GM19324 (cell line): ENCODE results near the gene ADAM15.
A peak's percentile ranks its signal among the peaks of the same experiment; 100 is the strongest.

Experiments
- ATAC-seq: cut with Tn5 transposase; IDR thresholded peaks from one replicate; pipeline ENCODE4 v1.9.1; 2021; ENCODE audit warnings: mild to moderate bottlenecking, moderate library complexity; ENCODE audit not compliant: unreplicated experiment, low FRiP score

The ADAM15 gene

GRCh38 chr1:155011437-155012025 is 39.6 kb upstream of the ADAM15 start:
- ATAC-seq: no peak

DNA sequence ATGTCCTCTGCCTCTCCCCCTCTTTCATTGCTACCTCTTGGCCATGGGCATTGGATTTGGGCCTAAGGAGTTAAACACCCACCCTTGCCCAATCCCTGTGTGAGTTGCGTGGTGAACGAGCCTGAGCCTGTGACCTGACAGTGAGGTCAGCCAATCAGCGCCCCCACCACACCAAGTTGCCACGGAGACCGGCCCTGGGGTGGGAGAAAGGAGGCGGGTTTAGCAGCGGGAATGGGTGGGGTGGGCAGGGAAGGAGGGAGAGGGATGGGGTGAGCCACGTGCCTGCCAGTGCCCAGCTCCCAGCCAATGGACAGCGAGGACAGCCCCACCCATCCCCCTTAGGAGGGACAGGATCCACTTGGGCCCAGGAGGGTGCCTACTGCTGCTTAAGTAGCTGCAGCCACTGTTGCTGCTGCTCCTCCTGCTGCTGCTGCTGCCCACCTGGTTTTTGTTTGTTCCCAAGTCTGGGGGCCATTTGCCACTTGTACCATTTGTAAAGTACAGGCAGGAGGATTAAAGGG is 39.0 kb upstream of the ADAM15 start:
- no peak for ATAC-seq

DNA sequence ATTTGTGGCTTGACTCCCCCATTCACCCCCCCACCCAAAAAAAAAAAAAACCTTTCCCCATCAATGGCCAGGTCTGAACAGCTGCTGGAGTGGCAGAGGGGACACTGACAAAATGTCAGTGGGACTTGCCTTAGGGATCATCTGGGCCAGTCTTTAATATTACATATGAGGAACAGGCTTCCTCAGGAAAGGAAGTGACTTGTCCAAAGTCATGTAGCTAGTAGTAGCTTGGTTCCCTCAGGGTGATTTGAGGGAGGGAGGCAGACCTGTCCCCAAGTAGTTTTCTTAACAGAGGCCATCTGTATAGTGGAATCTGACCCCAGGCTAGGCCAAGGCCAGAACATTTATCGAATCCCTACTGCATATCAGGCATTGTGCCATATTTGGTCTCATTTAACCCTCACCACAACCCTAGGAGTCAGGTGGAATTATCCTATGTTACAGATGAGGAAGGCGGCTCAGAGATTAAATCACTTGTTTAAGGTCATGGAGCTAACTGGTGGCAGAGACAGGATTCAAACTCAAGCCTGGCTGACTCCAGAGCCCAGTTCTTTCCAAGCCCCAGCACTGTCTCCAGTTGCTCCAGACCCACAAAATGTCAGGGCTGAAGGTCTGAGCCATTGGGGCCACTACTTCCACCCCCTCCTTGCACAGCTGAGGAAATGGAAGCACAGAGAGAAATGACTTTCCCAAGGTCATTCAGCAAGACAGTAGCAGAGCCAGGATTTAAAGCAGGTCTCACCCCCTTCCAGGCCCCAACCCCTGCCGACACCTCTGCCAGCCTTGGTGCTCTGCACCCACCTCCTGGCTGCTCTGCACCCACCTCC is 38.1 kb upstream of the ADAM15 start:
- no peak for ATAC-seq

DNA sequence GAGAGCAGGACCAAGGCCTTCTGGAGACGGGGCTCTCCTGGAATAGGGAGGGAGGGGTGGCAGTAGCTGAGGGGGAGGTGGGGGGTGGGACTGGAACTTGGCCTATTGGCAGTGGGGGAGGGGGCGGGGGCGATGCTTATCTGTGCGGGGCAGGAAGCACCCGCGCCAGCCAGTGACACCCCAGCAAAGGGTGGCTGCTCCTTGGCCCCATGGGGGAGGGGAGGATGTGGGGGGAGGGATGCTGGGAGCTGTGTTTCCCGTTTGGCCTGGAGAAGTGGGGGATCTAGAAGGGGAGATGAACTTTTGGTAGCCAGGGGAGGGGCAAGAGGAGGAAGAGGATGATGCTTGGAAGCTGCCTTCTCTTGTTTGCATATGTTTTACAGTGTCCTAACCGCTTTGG is 37.5 kb upstream of the ADAM15 start:
- ATAC-seq: no peak

GRCh38 chr1:155014709-155015508 is 36.2 kb upstream of the ADAM15 start:
- no peak for ATAC-seq

DNA sequence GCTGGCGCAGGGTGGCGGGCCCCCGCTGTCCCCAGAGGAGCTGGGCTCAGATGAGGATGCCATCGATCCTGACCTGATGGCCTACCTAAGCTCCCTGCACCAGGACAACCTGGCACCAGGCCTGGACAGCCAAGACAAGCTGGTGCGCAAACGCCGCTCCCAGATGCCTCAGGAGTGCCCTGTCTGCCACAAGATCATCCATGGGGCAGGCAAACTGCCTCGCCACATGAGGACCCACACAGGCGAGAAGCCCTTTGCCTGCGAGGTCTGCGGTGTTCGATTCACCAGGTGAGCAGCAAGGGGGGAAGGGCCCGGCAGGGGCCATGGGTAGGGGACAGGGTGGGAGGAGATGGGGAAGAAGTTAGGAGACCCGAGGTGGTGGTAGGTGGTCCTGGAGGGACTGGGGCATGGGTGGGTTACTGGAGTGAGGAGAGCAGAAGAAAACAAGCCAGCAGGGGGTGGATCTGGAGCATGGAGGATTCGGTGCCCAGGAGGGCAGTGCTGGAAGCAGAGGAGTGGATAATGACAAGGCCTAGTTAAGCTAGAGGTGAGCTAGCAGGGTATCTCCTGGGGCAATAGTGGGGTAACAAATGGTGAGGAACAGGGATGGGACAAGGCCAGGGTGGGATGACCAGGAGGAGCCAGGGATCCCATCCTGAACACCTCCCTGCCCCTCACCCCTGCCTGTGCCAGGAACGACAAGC is 35.4 kb upstream of the ADAM15 start:
- no peak for ATAC-seq

GRCh38 chr1:155016231-155016831 is 34.8 kb upstream of the ADAM15 start:
- no peak for ATAC-seq

- peak; percentile 67 for ATAC-seq
These were observed 33.8 kb upstream of the ADAM15 start for GRCh38 chr1:155017041-155017945.

- no peak for ATAC-seq
These were observed 33.2 kb upstream of the ADAM15 start for GRCh38 chr1:155017946-155018316.

DNA sequence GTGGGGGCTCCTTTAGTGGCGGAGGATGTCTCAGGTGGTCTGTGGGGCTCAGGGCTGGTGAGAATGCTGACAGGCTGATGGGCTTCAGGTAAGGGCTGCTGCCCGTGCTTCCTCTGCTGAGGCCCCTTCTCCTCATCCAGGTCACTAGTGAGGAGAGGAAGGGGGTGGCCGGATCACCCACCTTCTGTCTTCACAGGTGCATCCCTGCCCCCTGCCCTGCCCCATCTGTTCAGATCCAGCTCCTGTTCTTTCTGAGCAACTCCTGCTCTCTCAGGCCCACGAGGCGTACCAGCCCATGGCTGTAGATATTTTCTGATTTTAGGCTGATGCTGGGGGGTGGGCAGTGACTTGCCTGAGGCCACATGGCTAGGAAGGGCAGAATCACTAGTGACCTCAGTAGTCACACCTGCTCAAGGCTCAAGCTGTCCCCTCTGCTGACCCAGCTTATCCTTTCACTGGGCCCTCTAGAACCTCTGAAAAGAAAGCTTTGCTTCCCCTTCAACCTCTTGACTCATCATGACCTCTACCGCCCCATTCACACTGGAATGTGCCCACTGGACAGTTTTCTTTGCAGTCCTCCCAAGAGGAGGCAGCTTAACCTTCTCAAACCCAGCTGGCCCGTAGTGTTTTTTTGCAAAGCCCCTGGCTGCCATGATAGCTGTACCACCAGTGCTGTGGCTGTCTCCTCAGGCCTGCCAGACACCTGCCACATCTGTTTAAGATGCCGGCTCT is 32.3 kb upstream of the ADAM15 start:
- no peak for ATAC-seq

GRCh38 chr1:155019377-155020245 is 31.5 kb upstream of the ADAM15 start:
- no peak for ATAC-seq

- ATAC-seq: no peak
These were observed 28.8 kb upstream of the ADAM15 start for GRCh38 chr1:155022136-155022926.

DNA sequence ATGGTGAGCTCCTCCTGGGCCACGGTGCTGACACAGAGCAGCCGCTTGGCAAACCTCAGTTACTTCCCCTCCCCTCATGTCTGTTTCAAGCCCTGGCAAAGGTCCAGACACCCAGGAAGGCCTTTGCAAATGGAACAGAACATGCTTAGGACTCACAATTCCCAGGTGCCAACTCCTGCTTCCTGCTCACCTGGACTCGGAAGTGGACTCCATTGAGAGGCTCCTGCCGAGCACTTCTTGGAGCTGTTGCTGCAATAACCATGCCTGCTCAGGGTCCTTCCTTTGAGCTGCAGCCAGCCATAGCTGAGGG is 28.2 kb upstream of the ADAM15 start:
- no peak for ATAC-seq

DNA sequence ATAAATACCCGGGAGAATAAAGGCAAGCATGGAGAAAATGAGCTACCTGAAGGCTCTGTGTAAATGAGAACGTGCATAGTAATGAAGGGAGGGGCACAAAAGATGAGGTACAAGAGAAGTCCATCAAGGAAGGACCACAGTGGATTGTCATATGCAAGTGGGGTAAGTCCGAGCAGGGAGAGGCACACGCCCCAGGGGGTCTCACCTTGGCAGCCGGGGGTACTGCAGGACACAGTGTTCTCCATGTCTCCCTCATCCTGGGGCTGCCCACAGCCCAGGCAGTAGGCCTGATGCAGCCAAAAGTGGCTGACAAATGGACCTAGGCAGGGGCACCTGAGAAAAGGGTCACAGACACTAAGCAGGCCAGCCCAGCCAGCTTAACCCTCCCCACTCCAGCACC is 27.5 kb upstream of the ADAM15 start:
- ATAC-seq: no peak

GRCh38 chr1:155024315-155024714 is 26.8 kb upstream of the ADAM15 start:
- no peak for ATAC-seq

GRCh38 chr1:155026154-155026553 is 25.0 kb upstream of the ADAM15 start:
- ATAC-seq: no peak

DNA sequence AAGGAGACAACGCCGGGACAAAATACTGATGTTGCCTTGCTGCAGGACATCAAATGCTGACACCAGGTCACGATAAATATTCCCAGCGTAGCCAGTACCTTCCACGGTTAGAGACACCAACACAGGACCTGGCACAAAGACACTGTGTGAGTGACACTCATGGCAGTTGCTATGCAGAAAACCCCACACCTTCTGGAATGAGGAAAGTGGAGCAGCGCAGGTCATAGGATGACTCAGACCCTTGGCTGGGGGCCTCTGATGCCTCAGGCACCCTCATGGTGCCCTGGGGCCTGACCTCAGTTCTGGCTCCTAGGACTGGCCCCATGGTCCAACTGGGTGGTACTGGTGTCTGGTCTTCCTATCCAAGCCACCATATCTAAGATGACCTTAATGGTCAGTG is 24.5 kb upstream of the ADAM15 start:
- no peak for ATAC-seq
